GM18858 (cell line): Measurements from ENCODE around the gene NTRK2.

Experiments used
- ATAC-seq: cut with Tn5 transposase; IDR thresholded peaks from one replicate; pipeline ENCODE4 v1.9.1; 2021; ENCODE audit not compliant: unreplicated experiment

NTRK2 gene

GRCh38 chr9:84778570-84778969 lies 109.0 kb downstream of the NTRK2 start:
- ATAC-seq: no peak

GRCh38 chr9:84779883-84780282 lies 110.4 kb downstream of the NTRK2 start:
- no peak for ATAC-seq

- ATAC-seq: no peak
These were observed 110.9 kb downstream of the NTRK2 start for GRCh38 chr9:84780385-84780784.

- ATAC-seq: no peak
These were observed 111.9 kb downstream of the NTRK2 start for GRCh38 chr9:84781458-84781857.

- ATAC-seq: no peak
These were observed 112.7 kb downstream of the NTRK2 start for GRCh38 chr9:84781931-84782866.

GRCh38 chr9:84785792-84786547 lies 116.4 kb downstream of the NTRK2 start:
- no peak for ATAC-seq

- ATAC-seq: no peak
These were observed 119.4 kb downstream of the NTRK2 start for GRCh38 chr9:84788803-84789462.

GRCh38 chr9:84789463-84789830 lies 119.9 kb downstream of the NTRK2 start:
- no peak for ATAC-seq

- ATAC-seq: no peak
These were observed 122.1 kb downstream of the NTRK2 start for GRCh38 chr9:84791643-84792042.

- no peak for ATAC-seq
These were observed 123.7 kb downstream of the NTRK2 start for GRCh38 chr9:84793251-84793650.

GRCh38 chr9:84794981-84795637 lies 125.6 kb downstream of the NTRK2 start:
- no peak for ATAC-seq

GRCh38 chr9:84796404-84796803 lies 126.9 kb downstream of the NTRK2 start:
- ATAC-seq: no peak

GRCh38 chr9:84799251-84799650 lies 129.7 kb downstream of the NTRK2 start:
- no peak for ATAC-seq

GRCh38 chr9:84804951-84805694 lies 135.6 kb downstream of the NTRK2 start:
- no peak for ATAC-seq

GRCh38 chr9:84807431-84807830 lies 137.9 kb downstream of the NTRK2 start:
- no peak for ATAC-seq

- no peak for ATAC-seq
These were observed 138.4 kb downstream of the NTRK2 start for GRCh38 chr9:84807870-84808390.

- ATAC-seq: no peak
These were observed 138.9 kb downstream of the NTRK2 start for GRCh38 chr9:84808416-84808815.

GRCh38 chr9:84811072-84811750 lies 141.7 kb downstream of the NTRK2 start:
- ATAC-seq: no peak

- ATAC-seq: no peak
These were observed 142.2 kb downstream of the NTRK2 start for GRCh38 chr9:84811751-84812074.

GRCh38 chr9:84812355-84812754 lies 142.8 kb downstream of the NTRK2 start:
- ATAC-seq: no peak
